ENCODE results near the gene ADAMTS17.

The ADAMTS17 gene

GRCh38 chr15:100001405-100001804 lies 340.4 kb downstream of the ADAMTS17 start:
- no peak for DNase-seq

DNA sequence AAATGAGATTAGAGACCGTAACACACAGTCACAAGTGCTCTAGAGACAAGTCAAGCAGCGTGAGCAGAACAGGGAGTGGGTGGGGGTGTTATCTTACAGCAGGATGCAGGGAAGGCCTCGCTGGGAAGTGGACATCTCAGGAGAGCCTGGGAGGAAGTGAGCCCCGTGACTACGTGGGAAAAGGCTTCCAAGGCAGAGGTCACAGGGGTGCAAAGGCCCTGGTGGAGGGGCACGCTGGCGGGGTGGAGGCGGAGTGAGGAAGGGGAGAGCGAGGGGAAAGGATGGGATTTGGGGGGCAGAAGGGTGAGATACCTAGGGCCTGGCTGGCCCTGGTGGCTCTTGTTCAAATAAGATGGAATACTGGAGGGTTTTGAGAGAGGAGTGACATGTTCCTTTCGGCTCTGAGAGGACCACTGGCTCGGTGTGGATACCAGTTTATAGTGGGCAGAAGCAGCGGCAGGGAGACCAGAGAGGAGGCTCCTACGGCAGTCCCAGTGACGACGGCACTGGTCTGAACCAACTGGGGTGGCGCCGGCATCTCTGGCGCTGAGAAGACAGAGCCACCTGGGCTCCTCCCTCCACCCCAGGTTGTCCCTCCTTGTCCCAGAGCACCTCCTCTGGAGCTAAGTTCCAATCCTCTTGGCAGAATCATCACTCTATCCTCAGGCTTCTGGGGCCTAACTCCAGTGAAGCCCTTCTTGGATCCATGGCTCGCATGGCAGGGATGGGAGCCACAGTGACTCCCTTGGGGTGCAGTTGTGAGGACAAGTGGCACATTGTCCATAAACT lies 342.3 kb downstream of the ADAMTS17 start:
- no peak overlapping the region for H3K9ac ChIP-seq (ENCODE audit: low read depth, low read length)
- no peaks in the 10 kb centered on the region for H3K79me2 ChIP-seq (ENCODE audit: insufficient read depth, low read length)
- H4K20me1 ChIP-seq (ENCODE audit: insufficient read depth, low read length), result no peaks in the 10 kb centered on the region
- H3K4me2 ChIP-seq (ENCODE audit: insufficient read depth, low read length), result no peak overlapping the region
- H3K27ac ChIP-seq (ENCODE audit: low read length), result no peak overlapping the region
- H3K36me3 ChIP-seq (ENCODE audit: insufficient read depth, low read length), result peaks cover 76% of the 10 kb centered on the region
- no peak for ATAC-seq (ENCODE audit: insufficient read depth, low read depth)
- no peak overlapping the region for H2AFZ ChIP-seq (ENCODE audit: low read depth, low read length)
- no peaks in the 10 kb centered on the region for H3K4me1 ChIP-seq (ENCODE audit: insufficient read depth, low read length)
- H3K27me3 ChIP-seq (ENCODE audit: insufficient read depth, low read length, poor library complexity), result no peaks in the 10 kb centered on the region
- TF ChIP-seq CTCF (IDR thresholded peaks at IDR 0.05; ENCODE audit: borderline replicate concordance, extremely low read depth, low read length, poor library complexity, severe bottlenecking) (no peak), EZH2 (IDR thresholded peaks at IDR 0.05; ENCODE audit: borderline replicate concordance, low read depth, low read length, severe bottlenecking) (no peak)
- DNase-seq, result no peak
- no peaks in the 10 kb centered on the region for H3K9me3 ChIP-seq (ENCODE audit: insufficient read depth, low read length, severe bottlenecking)
- no peak overlapping the region for H3K4me3 ChIP-seq (ENCODE audit: low read depth in 1 of 2, low read length in 2 of 2)

More at GRCh38 chr15:100001405-100001804, 340.4 kb downstream of the ADAMTS17 start:
- Histone ChIP-seq H3K4me1 (ENCODE audit: insufficient read depth, low read length) (no peaks in the 10 kb centered on the region), H2AFZ (ENCODE audit: low read depth, low read length) (no peak overlapping the region), H4K20me1 (ENCODE audit: insufficient read depth, low read length) (no peaks in the 10 kb centered on the region), H3K4me3 (ENCODE audit: low read depth in 1 of 2, low read length in 2 of 2) (no peak overlapping the region), H3K27me3 (ENCODE audit: insufficient read depth, low read length, poor library complexity) (no peaks in the 10 kb centered on the region), H3K4me2 (ENCODE audit: insufficient read depth, low read length) (no peak overlapping the region), H3K9me3 (ENCODE audit: insufficient read depth, low read length, severe bottlenecking) (no peaks in the 10 kb centered on the region), H3K79me2 (ENCODE audit: insufficient read depth, low read length) (no peaks in the 10 kb centered on the region), H3K9ac (ENCODE audit: low read depth, low read length) (no peak overlapping the region), H3K36me3 (ENCODE audit: insufficient read depth, low read length) (peaks cover 69% of the 10 kb centered on the region), H3K27ac (ENCODE audit: low read length) (no peak overlapping the region)
- no peak for ATAC-seq (ENCODE audit: insufficient read depth, low read depth)
- no peak for TF ChIP-seq CTCF (IDR thresholded peaks at IDR 0.05; ENCODE audit: borderline replicate concordance, extremely low read depth, low read length, poor library complexity, severe bottlenecking)

- H3K4me1 ChIP-seq (ENCODE audit: insufficient read depth, low read length), result no peaks in the 10 kb centered on the region
- no peaks in the 10 kb centered on the region for H3K27me3 ChIP-seq (ENCODE audit: insufficient read depth, low read length, poor library complexity)
Measured at GRCh38 chr15:99998661-99999101, 343.1 kb downstream of the ADAMTS17 start.

More at GRCh38 chr15:99998661-99999101, 343.1 kb downstream of the ADAMTS17 start:
- H4K20me1 ChIP-seq (ENCODE audit: insufficient read depth, low read length), result no peaks in the 10 kb centered on the region
- H3K27ac ChIP-seq (ENCODE audit: low read length), result no peak overlapping the region
- H3K4me3 ChIP-seq (ENCODE audit: low read depth in 1 of 2, low read length in 2 of 2), result no peak overlapping the region
- DNase-seq (no peak), ATAC-seq (ENCODE audit: insufficient read depth, low read depth) (no peak)
- H3K9ac ChIP-seq (ENCODE audit: low read depth, low read length), result no peak overlapping the region
- H3K9me3 ChIP-seq (ENCODE audit: insufficient read depth, low read length, severe bottlenecking), result no peaks in the 10 kb centered on the region
- no peak overlapping the region for H2AFZ ChIP-seq (ENCODE audit: low read depth, low read length)
- H3K4me2 ChIP-seq (ENCODE audit: insufficient read depth, low read length), result no peak overlapping the region
- H3K79me2 ChIP-seq (ENCODE audit: insufficient read depth, low read length), result no peaks in the 10 kb centered on the region
- TF ChIP-seq EZH2 (IDR thresholded peaks at IDR 0.05; ENCODE audit: borderline replicate concordance, low read depth, low read length, severe bottlenecking) (no peak), CTCF (IDR thresholded peaks at IDR 0.05; ENCODE audit: borderline replicate concordance, extremely low read depth, low read length, poor library complexity, severe bottlenecking) (no peak)
- peaks cover 79% of the 10 kb centered on the region for H3K36me3 ChIP-seq (ENCODE audit: insufficient read depth, low read length)
